ENCODE data around the gene CTBS.
"Not testable (repeated sequence)": the region's sequence is repeated elsewhere in the genome, so short reads cannot be mapped to it uniquely, and the experiment has no call there.

The CTBS gene

DNA sequence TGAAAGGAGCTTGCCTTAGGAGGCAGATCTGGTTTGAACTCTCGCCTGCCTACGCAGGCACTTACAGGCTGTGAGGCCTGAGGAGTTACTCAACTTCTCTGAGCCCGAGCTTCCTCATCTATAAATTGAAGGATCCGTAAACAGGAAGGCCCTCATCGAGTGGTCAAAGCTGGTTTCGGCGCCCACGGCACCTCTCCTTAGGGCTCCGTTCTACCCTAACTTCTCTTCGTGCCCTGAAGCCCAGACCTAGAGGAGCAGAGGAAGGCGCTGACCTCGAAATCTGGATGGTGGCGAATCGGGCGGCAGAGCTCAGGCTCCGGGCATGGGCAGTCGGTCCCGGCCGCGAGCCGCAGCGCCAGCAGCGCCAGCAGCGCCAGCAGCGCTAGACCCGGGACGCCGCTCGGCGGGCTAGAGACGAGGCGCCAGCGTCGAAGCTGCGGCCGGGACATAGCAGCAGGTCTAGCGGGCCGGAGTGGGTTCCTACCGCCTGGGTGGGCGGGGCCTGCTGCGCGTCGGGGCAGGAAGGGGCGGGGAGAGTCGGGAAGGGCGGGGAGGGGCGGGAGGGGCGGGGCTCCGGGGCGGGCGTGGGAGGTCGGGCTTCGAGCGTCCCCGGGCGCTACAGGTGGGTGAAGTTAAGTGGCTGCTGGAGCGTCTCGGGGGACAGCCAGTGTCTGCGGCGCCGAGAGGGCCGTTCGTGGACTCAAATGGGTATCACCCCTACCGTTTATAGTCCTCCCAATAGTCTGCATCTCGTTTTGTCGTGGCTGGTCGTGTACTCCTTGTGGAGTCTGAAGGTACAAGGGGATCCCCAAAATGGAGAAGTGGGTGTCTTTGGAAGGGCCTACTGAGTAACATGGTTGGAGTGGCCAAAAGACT, at the start of gene CTBS:
Gene CTBS, minus strand, starts transcription at position 474 of the 876 bp plus-strand sequence. Its CDS starts 25 bp downstream, at position 449.
- peak; percentile 76 for DNase-seq (ENCODE audit: low read depth in 2 of 2)

- no peak for DNase-seq (ENCODE audit: low read depth in 2 of 2)
These were observed 47.3 kb upstream of the CTBS start for GRCh38 chr1:84621553-84621952.

- peak; percentile 48 to 62 for DNase-seq (ENCODE audit: low read depth in 2 of 2)
These were observed 46.6 kb upstream of the CTBS start for GRCh38 chr1:84620720-84621313.

DNA sequence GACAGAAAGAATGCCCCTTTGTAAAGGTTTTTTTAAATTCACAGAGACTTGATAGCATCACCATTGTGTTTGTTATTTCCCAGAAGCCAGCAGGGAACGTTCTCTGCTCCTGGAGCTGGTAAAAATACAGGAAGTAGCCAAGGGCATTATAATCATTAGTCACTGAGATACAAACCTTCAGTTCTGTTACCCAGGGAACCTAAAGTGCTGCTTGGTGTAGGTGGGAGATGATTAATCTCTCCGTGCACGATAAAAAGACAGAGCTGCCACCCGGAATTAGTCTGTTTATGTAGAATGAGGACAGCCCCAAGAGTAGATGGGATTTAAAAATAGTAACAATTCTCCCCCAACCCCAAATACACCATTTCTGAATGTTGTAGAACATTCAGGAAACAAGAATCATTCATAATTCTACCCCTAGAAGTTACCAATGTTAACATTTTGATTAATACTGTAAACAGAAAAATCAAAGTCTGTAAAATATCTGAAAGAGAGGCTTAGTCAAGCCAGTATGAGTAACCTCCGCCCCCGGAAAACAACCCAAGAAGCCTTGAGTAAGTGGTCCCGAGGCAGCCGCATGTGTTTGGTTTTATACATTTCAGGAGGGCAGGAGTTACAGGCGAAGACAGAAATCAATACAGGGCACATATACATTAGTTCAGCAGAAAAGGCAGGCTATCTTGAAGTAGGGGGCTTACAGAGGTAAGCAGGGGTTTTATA, 45.3 kb upstream of the CTBS start:
- peak in 1 of 2 donors; percentile 25 for DNase-seq (ENCODE audit: low read depth in 2 of 2)

- no peak for DNase-seq (ENCODE audit: low read depth in 2 of 2)
These were observed 43.1 kb upstream of the CTBS start for GRCh38 chr1:84617349-84617748.

GRCh38 chr1:84615790-84616189, 41.5 kb upstream of the CTBS start:
- DNase-seq (ENCODE audit: low read depth in 2 of 2) = no peak

- DNase-seq (ENCODE audit: low read depth in 2 of 2) = no peak
These were observed 39.6 kb upstream of the CTBS start for GRCh38 chr1:84613887-84614286.

GRCh38 chr1:84613026-84613425, 38.8 kb upstream of the CTBS start:
- DNase-seq (ENCODE audit: low read depth in 2 of 2) = no peak

GRCh38 chr1:84611796-84612195, 37.6 kb upstream of the CTBS start:
- no peak for DNase-seq (ENCODE audit: low read depth in 2 of 2)

GRCh38 chr1:84611091-84611490, 36.9 kb upstream of the CTBS start:
- DNase-seq (ENCODE audit: low read depth in 2 of 2) = no peak

DNA sequence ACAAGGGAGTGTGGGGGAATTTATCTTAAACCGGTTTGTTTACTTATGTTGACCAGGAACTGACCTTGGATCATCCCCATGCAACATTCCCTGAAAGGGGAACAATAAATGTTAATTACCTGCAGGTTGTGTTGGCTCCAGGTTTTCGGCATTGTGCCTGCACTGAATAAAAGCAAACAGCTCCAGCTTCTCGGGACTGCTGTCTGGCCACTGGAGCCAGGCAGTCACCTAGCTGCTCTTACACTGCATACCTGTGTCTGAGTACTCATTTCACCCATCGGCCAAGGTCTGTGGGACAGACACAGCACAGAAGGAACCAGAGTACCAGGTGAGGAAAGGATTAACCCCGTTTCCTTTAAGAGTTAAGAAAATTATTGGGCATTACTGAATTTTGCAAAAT, 32.7 kb upstream of the CTBS start:
- DNase-seq (ENCODE audit: low read depth in 2 of 2) = no peak

GRCh38 chr1:84605157-84605556, 30.9 kb upstream of the CTBS start:
- no peak for DNase-seq (ENCODE audit: low read depth in 2 of 2)

GRCh38 chr1:84603941-84604830, 29.9 kb upstream of the CTBS start:
- DNase-seq (ENCODE audit: low read depth in 2 of 2) = no peak

DNA sequence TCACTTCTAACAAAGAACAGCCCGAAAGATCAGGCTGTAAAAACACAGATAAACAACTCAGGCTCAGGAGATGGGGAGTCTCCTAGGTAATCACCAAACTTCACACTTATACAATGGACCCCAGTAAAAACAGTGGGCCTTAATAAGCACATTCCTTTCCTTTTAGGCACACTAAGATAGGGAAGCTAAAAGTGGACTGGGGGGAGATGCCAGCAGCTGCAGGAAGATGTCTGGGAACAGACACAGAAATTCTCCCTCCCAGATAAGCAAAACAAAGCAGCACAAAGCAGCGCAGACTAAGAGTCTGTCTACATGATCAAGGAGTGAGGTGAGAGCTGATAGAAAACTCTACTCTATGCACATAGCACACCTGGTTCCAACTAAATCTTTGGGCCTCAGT, 29.0 kb upstream of the CTBS start:
- DNase-seq (ENCODE audit: low read depth in 2 of 2) = no peak

DNA sequence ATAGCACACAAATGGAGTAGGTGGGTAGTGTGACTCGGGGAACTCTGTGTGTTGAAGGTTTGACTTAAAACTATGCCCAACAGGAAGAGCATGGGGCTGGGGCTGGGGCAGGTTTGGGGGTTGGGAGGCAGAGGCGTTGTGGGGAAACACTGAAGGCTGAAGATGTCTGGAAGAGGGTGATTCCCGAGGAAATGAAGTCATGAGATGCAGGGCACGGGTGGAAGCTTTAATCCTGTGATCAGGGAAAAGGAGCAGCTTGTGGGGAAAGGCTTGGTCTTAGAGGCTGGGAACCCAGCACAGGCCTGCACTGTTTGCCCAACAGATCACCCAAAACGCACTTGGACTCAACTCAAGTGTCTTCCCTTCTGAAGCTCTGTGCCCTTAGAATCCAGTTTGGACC, 26.6 kb upstream of the CTBS start:
- DNase-seq (ENCODE audit: low read depth in 2 of 2) = no peak

DNA sequence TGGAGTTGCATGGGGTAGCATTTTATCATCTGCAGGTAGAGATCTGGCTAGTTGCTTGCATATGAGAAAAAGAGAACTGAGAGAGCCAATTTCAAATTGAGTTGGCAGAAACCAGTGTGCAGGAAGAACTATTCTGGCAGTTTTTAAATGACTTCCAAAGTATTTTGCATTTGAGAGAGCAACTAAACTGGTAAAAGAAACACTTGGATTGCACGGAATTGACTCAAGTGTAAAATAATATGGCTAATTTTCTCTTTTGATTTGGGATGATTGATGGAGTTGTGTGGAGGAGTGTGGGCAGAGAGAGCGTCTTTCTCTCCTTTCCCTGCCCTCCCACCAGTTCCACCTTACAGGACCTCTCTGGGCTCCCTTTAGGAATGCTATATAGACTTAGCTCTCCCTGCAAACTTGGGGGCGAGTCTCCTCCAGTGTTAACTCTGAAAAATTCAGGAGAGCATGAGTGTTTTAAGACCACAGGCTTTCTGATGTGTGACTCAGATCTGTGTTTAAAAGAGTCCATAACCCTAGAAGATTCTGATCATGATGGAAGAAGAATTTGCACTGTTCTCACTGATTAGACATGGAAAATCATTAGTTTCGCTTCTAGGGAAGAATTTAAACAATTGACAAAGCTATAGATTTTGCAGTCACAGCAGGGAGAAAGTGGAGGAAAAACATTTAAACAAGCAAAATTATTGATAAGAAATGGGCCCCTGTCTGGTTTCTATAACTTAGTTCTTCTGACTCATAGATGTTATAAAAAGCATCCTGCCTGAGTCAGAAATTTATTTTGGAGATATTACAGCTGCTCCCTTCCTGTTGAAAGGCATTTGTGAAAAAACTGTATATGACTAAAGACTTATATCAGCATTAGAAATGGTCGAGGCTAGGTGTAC, 24.9 kb upstream of the CTBS start:
- no peak for DNase-seq (ENCODE audit: low read depth in 2 of 2)

DNA sequence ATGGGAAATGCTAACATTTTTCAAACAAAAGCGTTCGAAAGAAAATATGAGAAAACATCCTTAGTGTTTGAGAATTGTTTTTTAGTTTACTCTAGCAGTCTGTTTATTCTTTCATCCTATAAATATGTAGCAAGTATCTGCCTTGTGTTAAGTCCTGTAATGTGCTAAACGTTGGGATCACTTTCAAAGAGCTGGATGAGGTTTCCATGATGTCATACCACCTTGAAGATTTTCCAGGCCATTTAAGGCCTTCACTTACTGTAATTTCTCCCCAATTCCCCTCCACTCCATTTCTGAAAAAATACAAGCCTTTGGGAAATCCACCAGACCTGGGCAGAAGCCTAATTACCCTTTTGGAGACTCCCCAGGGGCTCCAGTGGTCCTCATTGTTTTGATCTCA, 24.2 kb upstream of the CTBS start:
- no peak for DNase-seq (ENCODE audit: low read depth in 2 of 2)

DNA sequence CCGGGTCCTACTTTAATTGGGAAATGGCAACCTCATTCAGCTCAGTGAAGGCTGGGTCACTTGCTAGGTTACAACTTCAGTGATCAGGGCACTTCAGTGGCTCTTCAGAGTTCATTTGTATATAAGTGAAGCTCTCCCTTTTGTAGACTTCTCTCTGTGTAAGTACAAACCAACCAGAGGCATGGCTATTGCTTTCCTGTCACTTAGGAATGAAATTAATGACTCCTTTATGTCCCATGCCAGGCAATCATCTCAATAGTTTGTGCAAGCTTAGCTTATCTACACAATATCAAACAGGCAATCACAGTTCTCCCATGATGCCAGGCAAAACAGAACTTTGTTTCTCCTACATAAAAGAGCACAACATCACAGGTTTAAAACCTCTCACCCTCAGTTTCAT, 22.8 kb upstream of the CTBS start:
- no peak for DNase-seq (ENCODE audit: low read depth in 2 of 2)

DNA sequence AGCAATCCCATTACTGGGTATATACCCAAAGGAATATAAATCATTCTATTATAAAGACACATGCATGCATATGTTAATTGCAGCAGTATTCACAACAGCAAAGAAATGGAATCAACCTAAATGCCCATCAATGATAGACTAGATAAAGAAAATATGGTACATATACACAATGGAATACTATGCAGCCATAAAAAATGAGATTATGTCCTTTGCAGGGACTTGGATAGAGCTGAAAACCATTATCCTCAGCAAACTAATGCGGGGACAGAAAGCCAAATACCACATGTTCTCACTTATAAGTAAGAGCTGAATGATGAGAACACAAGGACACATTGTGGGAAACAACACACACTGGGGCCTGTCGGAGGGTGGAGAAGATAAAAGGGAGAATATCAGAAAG, 20.7 kb upstream of the CTBS start:
- not testable (repeated sequence) for DNase-seq (ENCODE audit: low read depth in 2 of 2)

- no peak for DNase-seq (ENCODE audit: low read depth in 2 of 2)
These were observed 12.9 kb upstream of the CTBS start for GRCh38 chr1:84587099-84587498.

DNA sequence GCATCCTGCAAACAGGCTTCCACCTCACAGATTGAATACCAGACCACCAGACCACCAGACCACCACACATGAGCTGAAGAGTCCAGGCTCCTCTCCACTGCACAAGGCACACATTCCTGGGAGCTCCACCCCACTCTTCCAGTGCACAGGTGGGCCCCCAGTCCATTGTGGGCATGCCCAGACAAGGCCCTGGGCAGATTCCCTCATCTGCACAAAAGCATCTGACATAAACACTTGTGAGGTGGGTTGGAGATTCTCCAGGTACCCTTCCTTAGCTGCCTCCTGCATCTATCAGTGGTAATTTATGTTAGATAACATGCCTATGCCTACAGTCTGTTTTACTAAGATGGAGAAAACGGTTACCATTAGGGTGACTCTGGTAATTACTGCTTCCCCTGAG, 11.6 kb upstream of the CTBS start:
- no peak for DNase-seq (ENCODE audit: low read depth in 2 of 2)
